ENCODE data around the gene CIB2. TPM values are rescaled to one million over a fixed set of nuclear protein-coding genes. Genes with fewer than 3 reads are reported as not detected.
A peak's percentile ranks its signal among the peaks of the same experiment; 100 is the strongest.

Gene CIB2
- total RNA-seq, 4 donors from 2014 or later = 17.5 to 70.9 (median 21.0) TPM

DNA sequence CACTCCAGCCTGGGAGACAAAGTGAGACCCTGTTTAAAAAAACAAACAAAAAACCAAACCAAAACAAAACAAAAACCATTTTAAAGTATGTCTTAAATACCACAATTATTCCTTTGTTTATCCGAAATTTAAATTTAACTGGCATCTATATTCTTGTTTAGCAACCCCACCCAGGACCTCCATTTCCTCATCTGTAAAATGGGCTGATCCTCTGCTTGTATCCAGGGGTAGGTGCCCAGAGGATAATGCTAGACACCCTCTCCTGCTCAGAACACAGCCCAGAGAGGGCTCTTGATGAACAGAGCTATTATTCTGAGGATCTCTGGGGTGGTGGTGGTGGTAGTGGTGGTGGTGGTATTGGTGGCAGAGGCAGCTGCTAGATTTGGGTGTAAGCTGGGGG, 29.0 kb downstream of the CIB2 start:
- H3K36me3 ChIP-seq = no peaks in the 10 kb centered on the region
- no peak for DNase-seq
- H3K4me3 ChIP-seq = no peak overlapping the region
- peaks cover 0 to 18% (median 8%) of the 10 kb centered on the region in 4 donors for H3K4me1 ChIP-seq
- TF ChIP-seq, protein P1, sequence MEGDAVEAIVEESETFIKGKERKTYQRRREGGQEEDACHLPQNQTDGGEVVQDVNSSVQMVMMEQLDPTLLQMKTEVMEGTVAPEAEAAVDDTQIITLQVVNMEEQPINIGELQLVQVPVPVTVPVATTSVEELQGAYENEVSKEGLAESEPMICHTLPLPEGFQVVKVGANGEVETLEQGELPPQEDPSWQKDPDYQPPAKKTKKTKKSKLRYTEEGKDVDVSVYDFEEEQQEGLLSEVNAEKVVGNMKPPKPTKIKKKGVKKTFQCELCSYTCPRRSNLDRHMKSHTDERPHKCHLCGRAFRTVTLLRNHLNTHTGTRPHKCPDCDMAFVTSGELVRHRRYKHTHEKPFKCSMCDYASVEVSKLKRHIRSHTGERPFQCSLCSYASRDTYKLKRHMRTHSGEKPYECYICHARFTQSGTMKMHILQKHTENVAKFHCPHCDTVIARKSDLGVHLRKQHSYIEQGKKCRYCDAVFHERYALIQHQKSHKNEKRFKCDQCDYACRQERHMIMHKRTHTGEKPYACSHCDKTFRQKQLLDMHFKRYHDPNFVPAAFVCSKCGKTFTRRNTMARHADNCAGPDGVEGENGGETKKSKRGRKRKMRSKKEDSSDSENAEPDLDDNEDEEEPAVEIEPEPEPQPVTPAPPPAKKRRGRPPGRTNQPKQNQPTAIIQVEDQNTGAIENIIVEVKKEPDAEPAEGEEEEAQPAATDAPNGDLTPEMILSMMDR (IDR thresholded peaks at IDR 0.05) = no peak
- TF ChIP-seq POLR2A (IDR thresholded peaks at IDR 0.05) = no peak
- H3K27me3 ChIP-seq = no peaks in the 10 kb centered on the region
- no peaks in the 10 kb centered on the region for H3K9me3 ChIP-seq
- H3K27ac ChIP-seq = peak overlapping the region in 1 of 4 donors; percentile 80

DNA sequence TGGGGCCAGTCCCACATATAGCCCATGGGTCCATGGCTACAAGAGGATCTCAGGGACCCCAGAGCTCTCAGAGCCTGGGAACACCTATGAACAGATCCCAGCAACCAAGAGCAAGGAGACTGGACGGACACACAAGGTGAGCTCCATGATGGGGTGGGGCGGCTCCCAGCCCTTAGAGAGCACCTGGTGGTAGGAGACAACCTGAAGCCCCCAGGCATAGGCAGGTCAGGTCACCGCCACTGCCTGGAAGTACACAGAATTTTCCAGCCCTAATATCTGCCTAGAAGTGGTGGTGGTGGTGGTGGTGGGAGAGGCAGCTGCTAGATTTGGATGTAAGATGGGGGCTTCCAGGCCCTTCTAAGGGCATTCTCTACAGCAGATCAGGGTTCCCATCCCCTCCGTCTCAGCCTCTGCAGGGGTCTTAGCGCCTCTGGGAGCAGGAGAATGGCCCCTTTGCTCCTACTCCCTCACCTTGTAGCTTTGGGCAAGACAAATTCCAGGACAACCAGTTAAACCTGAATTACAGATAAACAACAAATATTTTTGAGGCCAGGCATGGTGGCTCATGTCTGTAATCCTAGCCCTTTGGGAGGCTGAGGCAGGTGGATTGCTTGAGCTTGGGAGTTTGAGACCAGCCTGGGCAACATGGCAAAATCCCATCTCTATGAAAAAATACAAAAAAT, 29.7 kb downstream of the CIB2 start:
- Histone ChIP-seq H3K27me3 (no peaks in the 10 kb centered on the region), H3K4me3 (no peak overlapping the region), H3K36me3 (no peaks in the 10 kb centered on the region), H3K9me3 (no peaks in the 10 kb centered on the region), H3K4me1 (peaks cover 0 to 18% (median 8%) of the 10 kb centered on the region in 4 donors), H3K27ac (no peak overlapping the region)
- no peak for TF ChIP-seq POLR2A (IDR thresholded peaks at IDR 0.05)
- TF ChIP-seq, protein P1 (IDR thresholded peaks at IDR 0.05) = no peak
- peak in 2 of 3 donors; percentile 29 to 31 for DNase-seq

DNA sequence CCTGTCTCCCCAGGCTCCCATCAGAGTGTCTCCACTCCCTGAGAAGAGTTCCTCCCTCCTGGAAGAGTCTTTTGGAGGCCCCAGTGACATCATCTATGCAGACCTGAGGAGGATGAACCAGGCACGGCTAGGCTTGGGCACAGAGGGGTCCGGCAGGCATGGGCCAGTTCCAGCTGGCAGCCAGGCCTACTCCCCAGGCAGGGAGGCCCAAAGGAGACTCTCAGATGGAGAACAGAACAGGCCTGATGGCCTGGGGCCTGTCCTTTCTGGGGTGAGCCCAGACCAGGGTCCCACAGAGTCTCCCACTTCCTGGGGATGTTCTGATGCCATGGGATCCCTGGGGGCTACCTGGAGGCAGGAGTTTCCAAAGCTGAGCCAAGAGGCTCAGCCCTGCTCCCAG, 30.4 kb downstream of the CIB2 start:
- peaks cover 0 to 18% (median 8%) of the 10 kb centered on the region in 4 donors for H3K4me1 ChIP-seq
- TF ChIP-seq, protein P1 (IDR thresholded peaks at IDR 0.05) = no peak
- no peak for TF ChIP-seq POLR2A (IDR thresholded peaks at IDR 0.05)
- no peaks in the 10 kb centered on the region for H3K36me3 ChIP-seq
- no peaks in the 10 kb centered on the region for H3K27me3 ChIP-seq
- no peak overlapping the region for H3K27ac ChIP-seq
- no peaks in the 10 kb centered on the region for H3K9me3 ChIP-seq
- no peak overlapping the region for H3K4me3 ChIP-seq
- DNase-seq = peak in 1 of 3 donors; percentile 39

- Histone ChIP-seq H3K9me3 (no peaks in the 10 kb centered on the region), H3K36me3 (no peaks in the 10 kb centered on the region), H3K27ac (no peak overlapping the region), H3K27me3 (no peaks in the 10 kb centered on the region), H3K4me3 (no peak overlapping the region), H3K4me1 (peaks cover 0 to 9% (median 3%) of the 10 kb centered on the region in 4 donors)
- peak in 2 of 3 donors; percentile 35 to 38 for DNase-seq
- TF ChIP-seq, protein P1 (IDR thresholded peaks at IDR 0.05) = no peak
Measured at GRCh38 chr15:78098131-78098755, 33.0 kb downstream of the CIB2 start.

- TF ChIP-seq POLR2A (IDR thresholded peaks at IDR 0.05) = no peak
- TF ChIP-seq, protein P1 (IDR thresholded peaks at IDR 0.05) = no peak
- H3K27ac ChIP-seq = no peak overlapping the region
- peaks cover 0 to 10% (median 0%) of the 10 kb centered on the region in 4 donors for H3K4me1 ChIP-seq
- no peaks in the 10 kb centered on the region for H3K27me3 ChIP-seq
- DNase-seq = peak in 2 of 3 donors; percentile 37 to 41
- H3K36me3 ChIP-seq = no peaks in the 10 kb centered on the region
- no peaks in the 10 kb centered on the region for H3K9me3 ChIP-seq
- no peak overlapping the region for H3K4me3 ChIP-seq
Measured at GRCh38 chr15:78097667-78098066, 33.6 kb downstream of the CIB2 start.

All from Peyer's patch (tissue), 4 donors.